Epithelial cell of proximal tubule (primary cell): Measurements from ENCODE around the gene GNAZ. TPM values are rescaled to one million over a fixed set of nuclear protein-coding genes. Genes with fewer than 3 reads are reported as not detected.

Source experiments
- DNase-seq: peaks from one replicate; pipeline ENCODE4 v3.0.0-alpha.2; 2011; ENCODE audit warnings: low read depth
- H3K4me3 ChIP-seq: 2 replicates; pipeline ENCODE4 v1.5.1; 2011; ENCODE audit warnings: low read depth, mild to moderate bottlenecking, low read length
- CTCF ChIP-seq: conservative IDR thresholded peaks from 2 replicates; pipeline ENCODE4 v1.5.1; 2012; ENCODE audit warnings: low read depth, mild to moderate bottlenecking, low read length
- total RNA-seq: library from RNA; depleted of rRNA; stranded (reverse); fragments of >200 nt; gene quantifications from 2 replicates; pipeline ENCODE4 v1.2.3, GENCODE V29; 2015

The GNAZ gene
- total RNA-seq, 1 donor from 2014 or later = 10.3 TPM

GRCh38 chr22:23123804-23124254, 53.5 kb downstream of the GNAZ start:
- DNase-seq = no peak
- no peak for TF ChIP-seq CTCF
- H3K4me3 ChIP-seq = no peak overlapping the region

GRCh38 chr22:23124611-23125511, 54.5 kb downstream of the GNAZ start:
- H3K4me3 ChIP-seq = no peak overlapping the region
- TF ChIP-seq CTCF = no peak
- DNase-seq = no peak

GRCh38 chr22:23125512-23126103, 55.3 kb downstream of the GNAZ start:
- DNase-seq = no peak

GRCh38 chr22:23126165-23127054, 56.1 kb downstream of the GNAZ start:
- no peak for TF ChIP-seq CTCF
- no peak for DNase-seq
- H3K4me3 ChIP-seq = no peak overlapping the region

More at GRCh38 chr22:23125512-23126103, 55.3 kb downstream of the GNAZ start:
- no peak overlapping the region for H3K4me3 ChIP-seq
- no peak for TF ChIP-seq CTCF

- no peak for DNase-seq
- no peak for TF ChIP-seq CTCF
- no peak overlapping the region for H3K4me3 ChIP-seq
Observed at GRCh38 chr22:23127055-23127756, 56.9 kb downstream of the GNAZ start.

- DNase-seq = no peak
- no peak for TF ChIP-seq CTCF
- H3K4me3 ChIP-seq = no peak overlapping the region
Observed at GRCh38 chr22:23127788-23128187, 57.5 kb downstream of the GNAZ start.
